OCI-LY1 (cell line): ENCODE data around the gene BUB1B.

ENCODE experiments used
- CTCF ChIP-seq: fragments of 200-600 bp; sonication (generic), shearing (Covaris generic); IDR thresholded peaks from 2 replicates; pipeline ENCODE4 v1.5.1; 2017; ENCODE audit warnings: mild to moderate bottlenecking, antibody characterized with exemption, low read length, moderate library complexity, mixed read lengths
- EZH2 ChIP-seq: fragments of 200-600 bp; sonication (generic), shearing (Covaris generic); IDR thresholded peaks from 2 replicates; pipeline ENCODE4 v1.8.0; 2017; ENCODE audit warnings: borderline replicate concordance, mixed run types, mild to moderate bottlenecking, antibody characterized with exemption, low read length, moderate library complexity, mixed read lengths

- TF ChIP-seq CTCF (no peak), EZH2 (no peak)
Measured at GRCh38 chr15:40249477-40250303, 88.8 kb downstream of the BUB1B start.
